OCI-M2 (cell line): ENCODE data around the gene TCF4.

Experiments
- DNase-seq: peaks from one replicate; lab custom pipeline; 2025; ENCODE audit not compliant: unreplicated experiment; lab: John Stamatoyannopoulos, UW

TCF4 gene

DNA sequence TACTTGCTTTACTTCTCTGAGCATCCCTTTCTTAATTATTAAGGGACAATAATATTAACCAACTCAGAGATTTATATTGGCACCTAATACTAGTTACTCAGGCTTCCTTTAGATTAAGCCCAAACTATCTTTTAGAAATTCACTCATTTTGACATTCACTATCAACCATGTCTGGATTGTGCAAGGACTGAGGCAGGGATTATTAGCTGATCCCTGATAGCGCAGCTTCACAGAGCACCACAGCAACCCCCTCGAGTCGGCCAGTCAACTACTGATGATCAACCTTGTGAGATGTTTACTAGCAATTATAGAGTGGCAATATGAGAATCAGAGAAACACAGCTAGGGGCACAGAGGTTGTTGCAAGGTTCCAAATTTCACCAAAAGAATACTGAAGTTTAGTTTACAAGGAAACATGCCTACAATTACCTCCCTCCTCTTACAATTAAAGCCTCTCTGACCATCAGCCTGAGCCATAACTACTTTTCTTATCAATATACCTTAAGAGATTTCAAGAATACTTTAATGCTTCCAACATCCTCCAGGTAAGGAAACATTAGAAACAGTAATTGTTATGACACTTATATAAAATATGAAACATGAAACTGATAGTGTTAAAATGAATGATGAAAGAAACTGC lies 191.6 kb downstream of the TCF4 start:
- no peak for DNase-seq

- DNase-seq = no peak
These were observed 192.2 kb downstream of the TCF4 start for GRCh38 chr18:55395799-55396198.

GRCh38 chr18:55390898-55391297 lies 197.1 kb downstream of the TCF4 start:
- DNase-seq = no peak

DNA sequence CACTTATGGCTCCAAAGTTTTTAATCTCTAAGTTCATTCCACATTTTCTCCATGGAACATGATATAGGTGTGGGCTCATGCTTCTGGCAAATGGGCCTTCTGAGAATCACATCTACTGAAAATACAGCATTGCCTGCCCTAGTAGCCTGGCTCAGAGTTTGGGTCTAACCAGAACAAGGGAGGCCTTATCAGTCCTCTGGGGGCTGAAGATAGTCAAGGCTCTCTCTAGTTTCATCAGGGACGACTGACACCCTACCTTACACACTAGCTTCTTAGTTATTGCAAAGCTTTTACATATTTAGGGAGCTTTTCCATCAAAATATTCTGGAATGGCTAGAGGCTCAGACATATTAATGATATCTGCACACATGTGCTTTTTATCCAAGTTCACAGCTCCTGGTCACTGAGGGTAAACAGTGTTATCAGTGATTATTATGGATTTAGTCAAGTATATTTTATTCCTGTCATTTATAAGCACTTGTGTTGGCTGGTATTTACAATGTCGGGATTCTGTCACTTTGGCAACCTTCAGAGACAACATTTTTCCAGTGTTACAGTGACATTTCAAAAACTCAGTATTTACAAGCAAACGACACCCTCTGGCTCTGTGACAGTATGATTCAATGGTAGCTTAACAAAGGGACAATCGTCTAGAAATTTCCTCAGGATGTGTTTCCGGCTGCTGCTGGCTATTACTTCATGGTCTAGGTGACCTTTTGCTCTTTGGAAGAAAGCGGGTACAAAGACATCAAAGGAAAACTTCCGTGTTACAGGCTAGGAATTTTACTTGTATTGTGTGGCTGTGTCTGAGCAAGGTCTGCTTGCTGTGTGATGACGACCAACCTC lies 200.6 kb downstream of the TCF4 start:
- no peak for DNase-seq

- no peak for DNase-seq
These were observed 201.4 kb downstream of the TCF4 start for GRCh38 chr18:55386545-55386944.

GRCh38 chr18:55385770-55386169 lies 202.2 kb downstream of the TCF4 start:
- DNase-seq = no peak

DNA sequence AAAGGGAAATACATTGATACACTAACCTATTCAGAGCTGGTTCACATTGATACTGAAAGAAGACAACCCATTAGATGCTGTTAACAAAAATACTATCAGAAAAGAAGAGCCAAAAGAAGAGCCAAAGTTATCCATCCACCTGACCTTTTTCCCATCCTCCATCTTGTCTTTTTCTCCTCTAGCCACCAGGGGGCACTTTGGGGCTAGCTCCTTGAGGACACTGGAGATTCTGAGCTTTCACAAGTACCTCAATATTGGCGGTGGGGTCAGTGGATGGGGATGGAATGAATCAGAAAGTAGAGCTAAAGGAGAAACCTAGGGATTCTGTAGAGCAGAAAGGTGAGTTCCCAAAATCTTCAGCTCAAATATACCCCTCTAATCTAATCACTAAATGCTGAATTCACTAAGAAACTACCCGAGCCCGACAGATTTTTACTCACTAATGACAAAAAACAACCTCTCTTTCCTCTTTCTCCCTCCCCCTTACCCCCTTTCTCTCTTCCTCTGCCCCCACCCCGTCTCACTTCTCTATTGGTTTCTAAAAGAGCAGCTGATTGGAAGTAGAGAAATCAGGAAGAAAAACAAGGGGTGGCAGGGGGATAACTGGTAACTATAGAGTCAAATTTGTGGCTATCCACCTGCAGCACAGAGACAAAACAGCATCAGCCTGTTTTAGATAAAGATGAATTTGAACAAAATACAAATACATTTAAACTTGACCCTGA lies 203.3 kb downstream of the TCF4 start:
- DNase-seq = no peak

GRCh38 chr18:55384115-55384514 lies 203.9 kb downstream of the TCF4 start:
- no peak for DNase-seq

DNA sequence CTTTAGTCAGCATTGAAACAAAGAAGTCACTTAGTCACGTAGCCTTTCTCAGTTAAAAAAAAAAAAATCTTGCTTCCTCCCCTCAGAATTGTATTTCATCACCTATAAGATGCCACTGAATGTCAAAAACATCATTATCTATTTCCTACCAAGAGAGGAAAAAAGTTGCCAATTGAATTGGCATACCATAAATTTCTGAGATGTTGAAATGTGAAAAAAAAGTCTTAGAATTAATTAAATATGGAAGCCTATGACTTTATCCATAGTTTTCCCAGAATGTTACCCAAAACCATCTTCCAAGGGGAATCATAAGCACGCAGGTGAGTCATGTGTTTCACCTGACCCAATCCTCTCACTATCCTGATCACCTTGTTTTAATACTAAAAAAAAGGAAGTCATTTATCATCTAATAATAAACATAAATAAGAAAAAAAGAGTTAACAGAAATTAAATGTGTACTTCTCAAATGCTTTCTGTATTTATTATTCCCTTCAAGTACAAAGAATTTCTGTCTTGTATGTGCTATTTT lies 205.7 kb downstream of the TCF4 start:
- DNase-seq = no peak

DNA sequence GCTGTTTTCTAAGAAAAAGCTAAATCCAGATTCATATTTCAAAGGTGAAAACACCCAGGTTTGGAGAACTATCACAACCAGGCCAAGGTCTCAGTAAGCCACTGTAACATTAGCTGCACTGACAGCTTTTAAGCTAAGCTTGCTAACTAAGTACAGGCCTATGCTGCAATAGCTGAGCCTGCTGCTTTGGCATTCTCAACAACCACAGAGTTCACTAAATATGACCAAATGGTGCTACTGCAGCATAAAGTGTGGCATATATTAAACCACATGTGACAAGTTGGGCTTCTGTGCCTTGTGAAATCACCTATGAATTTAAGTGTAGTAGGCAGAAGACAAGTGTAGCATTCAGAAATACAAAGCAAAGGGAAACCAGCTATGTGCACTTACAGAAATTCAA lies 206.7 kb downstream of the TCF4 start:
- DNase-seq = no peak

DNA sequence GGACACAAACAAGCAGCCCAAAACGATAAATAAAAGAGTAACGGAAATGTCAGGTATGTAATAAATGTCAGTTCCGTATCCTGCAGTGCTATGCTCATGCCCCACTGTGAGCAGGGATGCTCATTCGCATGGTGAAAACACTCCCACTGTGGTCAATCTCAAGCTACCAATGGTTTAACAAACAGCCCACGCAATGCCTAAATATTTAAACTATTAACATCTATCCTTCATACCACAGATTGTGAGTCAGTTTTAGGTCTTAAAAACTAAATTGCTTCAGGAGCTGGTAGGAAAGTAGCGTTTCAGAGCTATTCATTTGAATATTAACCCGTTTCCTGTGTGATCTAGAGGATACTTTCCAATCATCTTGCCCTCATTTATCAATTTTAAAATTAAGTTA lies 207.4 kb downstream of the TCF4 start:
- no peak for DNase-seq

DNA sequence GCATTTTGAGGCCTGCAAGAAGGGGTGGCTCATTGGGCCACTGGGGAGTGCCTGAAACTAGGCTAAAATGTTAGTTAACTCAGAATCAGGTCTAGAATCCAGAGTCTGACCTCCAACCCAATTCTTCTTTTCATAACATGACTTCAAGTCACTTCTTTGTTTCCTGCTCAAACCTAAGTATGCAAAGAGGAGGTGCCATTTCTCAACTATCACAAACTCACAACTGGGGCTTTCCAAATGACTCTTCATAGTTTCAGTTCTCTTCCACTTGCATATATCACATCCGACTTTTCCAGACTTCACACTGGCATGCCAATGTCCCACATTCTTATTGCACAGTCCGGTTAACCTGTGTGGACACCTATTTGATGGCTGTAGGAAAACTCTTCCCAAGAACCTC lies 211.6 kb downstream of the TCF4 start:
- DNase-seq = no peak

DNA sequence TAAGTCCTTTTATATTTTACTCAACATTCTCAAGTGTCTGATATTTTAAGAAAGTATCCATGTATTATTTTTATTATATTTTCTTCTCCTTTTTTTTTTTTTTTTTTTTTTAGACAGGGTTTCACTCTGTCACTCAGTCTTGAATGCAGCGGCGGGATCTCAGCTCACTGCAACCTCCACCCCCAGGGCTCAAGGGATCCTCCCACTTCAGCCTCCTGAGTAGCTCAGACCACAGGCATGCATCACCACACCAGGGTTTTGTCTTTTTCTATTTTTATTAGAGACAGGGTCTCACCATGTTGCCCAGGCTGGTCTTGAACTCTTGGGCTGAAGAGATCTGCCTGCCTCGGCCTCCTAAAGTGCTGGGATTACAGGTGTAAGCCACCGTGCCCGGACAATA lies 212.1 kb downstream of the TCF4 start:
- no peak for DNase-seq

GRCh38 chr18:55374741-55375140 lies 213.3 kb downstream of the TCF4 start:
- no peak for DNase-seq

- no peak for DNase-seq
These were observed 215.8 kb downstream of the TCF4 start for GRCh38 chr18:55372209-55372608.

DNA sequence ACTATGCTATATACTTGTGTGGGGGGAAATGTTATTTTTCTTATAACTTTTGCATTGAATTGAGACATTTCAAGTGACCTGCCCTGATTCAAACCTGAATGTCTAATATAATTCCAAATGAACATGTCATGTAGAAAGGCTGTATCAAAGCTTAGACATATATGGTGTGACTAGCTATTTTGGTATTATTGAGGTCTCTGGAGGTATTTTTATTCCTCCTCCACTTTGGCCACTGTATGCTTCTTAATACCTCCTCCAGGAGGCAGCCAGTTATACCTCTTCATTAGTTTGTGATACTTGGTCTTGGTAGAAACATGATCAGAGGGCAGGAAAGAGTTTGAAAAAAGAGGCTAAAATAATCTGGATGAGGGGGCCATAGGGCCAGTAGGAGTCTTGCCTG lies 217.1 kb downstream of the TCF4 start:
- DNase-seq = no peak

DNA sequence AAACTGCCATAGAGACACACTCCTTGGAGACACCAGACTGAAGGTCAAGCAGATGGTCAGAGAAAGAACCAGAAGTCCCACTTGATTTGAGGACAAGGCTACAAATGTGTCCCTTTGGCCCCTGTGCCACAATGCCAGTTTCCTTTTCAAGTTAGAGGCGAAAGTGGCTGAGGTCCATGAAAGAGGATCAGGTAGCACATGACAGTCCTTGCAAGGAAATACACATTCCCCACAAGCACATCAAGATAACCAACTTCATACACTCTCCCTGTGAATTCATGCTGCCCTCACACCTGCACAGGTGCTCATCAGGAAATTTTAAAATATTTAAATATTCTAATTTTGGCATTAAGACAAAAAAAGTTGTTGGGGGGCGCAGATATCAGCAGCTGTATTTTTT lies 218.6 kb downstream of the TCF4 start:
- no peak for DNase-seq

GRCh38 chr18:55365342-55365741 lies 222.7 kb downstream of the TCF4 start:
- DNase-seq = no peak

- DNase-seq = no peak
These were observed 225.7 kb downstream of the TCF4 start for GRCh38 chr18:55362303-55362702.

DNA sequence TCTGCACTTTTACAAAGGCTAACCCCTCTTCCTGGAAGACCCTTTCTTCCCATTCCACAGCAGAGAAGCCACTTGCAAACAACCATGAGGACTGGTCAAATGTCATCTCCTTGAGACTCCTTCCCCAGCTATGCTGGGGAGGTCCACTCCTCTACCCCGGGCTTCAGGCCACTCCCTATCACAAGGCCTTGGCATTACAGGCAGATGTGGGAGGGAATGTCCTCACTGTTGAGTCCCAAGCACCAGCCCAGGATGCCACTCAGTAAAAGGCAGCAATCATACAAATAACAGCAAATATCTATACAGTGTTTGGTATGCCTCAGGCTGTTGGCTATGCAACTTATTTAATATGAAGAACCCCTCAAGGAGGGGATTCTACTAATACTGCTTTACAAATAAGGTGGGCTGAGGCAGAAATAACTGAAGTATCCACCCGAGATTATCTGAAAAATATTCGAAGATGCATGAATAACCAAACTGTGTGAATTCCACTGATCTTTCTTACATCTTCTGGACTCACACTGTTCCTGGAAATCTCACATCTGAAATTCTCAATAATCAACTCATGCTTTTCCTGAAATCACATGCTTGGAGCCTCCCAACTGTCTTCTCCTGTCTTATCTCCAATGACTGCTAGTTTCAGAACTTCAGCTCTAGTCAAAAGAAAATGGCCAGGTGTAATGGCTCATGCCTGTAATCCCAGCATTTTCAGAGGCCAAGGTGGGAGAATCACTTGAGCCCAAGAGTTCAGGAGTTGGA lies 226.3 kb downstream of the TCF4 start:
- DNase-seq = no peak

- no peak for DNase-seq
These were observed 227.9 kb downstream of the TCF4 start for GRCh38 chr18:55360061-55360460.
